NCI-H748 (cell line): ENCODE data around the gene JMJD7.

Experiments used
- DNase-seq: peaks from one replicate; lab custom pipeline; 2025; ENCODE audit not compliant: unreplicated experiment; lab: John Stamatoyannopoulos, UW

The JMJD7 gene

GRCh38 chr15:41861736-41862356, 34.0 kb downstream of the JMJD7 start:
- no peak for DNase-seq

- DNase-seq, result peak; percentile 21
Measured at GRCh38 chr15:41862515-41863116, 34.7 kb downstream of the JMJD7 start.

GRCh38 chr15:41865490-41866055, 37.7 kb downstream of the JMJD7 start:
- no peak for DNase-seq

GRCh38 chr15:41866263-41866703, 38.4 kb downstream of the JMJD7 start:
- no peak for DNase-seq

- no peak for DNase-seq
Measured at GRCh38 chr15:41866872-41867579, 39.1 kb downstream of the JMJD7 start.

- DNase-seq, result no peak
Measured at GRCh38 chr15:41868321-41868720, 40.4 kb downstream of the JMJD7 start.

GRCh38 chr15:41869770-41870688, 42.1 kb downstream of the JMJD7 start:
- no peak for DNase-seq

GRCh38 chr15:41870689-41871081, 42.8 kb downstream of the JMJD7 start:
- no peak for DNase-seq

- DNase-seq, result no peak
Measured at GRCh38 chr15:41871175-41871905, 43.4 kb downstream of the JMJD7 start.

GRCh38 chr15:41872166-41872747, 44.4 kb downstream of the JMJD7 start:
- no peak for DNase-seq

- DNase-seq, result no peak
Measured at GRCh38 chr15:41873711-41874110, 45.8 kb downstream of the JMJD7 start.

- DNase-seq, result no peak
Measured at GRCh38 chr15:41874736-41875135, 46.8 kb downstream of the JMJD7 start.

- DNase-seq, result no peak
Measured at GRCh38 chr15:41876007-41876406, 48.1 kb downstream of the JMJD7 start.

GRCh38 chr15:41876689-41877088, 48.8 kb downstream of the JMJD7 start:
- no peak for DNase-seq

- no peak for DNase-seq
Measured at GRCh38 chr15:41877631-41878354, 49.9 kb downstream of the JMJD7 start.

GRCh38 chr15:41878355-41878699, 50.4 kb downstream of the JMJD7 start:
- no peak for DNase-seq

- no peak for DNase-seq
Measured at GRCh38 chr15:41879321-41879845, 51.5 kb downstream of the JMJD7 start.

- DNase-seq, result no peak
Measured at GRCh38 chr15:41880156-41880877, 52.4 kb downstream of the JMJD7 start.
